WTC11 (cell line): ENCODE results near the gene COL2A1.

Experiments
- ATF3 ChIP-seq: sonication (generic); formaldehyde crosslinking; conservative IDR thresholded peaks from 2 replicates; pipeline ENCODE4 v1.8.1; 2022; ENCODE audit warnings: mild to moderate bottlenecking, missing genetic modification reagents
- CREM ChIP-seq: sonication (generic); formaldehyde crosslinking; IDR thresholded peaks from 2 replicates; pipeline ENCODE4 v1.8.1; 2022; ENCODE audit warnings: mild to moderate bottlenecking, missing genetic modification reagents, moderate library complexity
- CTCF ChIP-seq: fragments of 200-600 bp; IDR thresholded peaks from 2 replicates; pipeline ENCODE4 v1.8.0; 2022; ENCODE audit warnings: antibody characterized with exemption
- E2F5 ChIP-seq: sonication (generic); formaldehyde crosslinking; IDR thresholded peaks from 2 replicates; pipeline ENCODE4 v1.8.1; 2022; ENCODE audit warnings: mild to moderate bottlenecking, moderate library complexity, missing genetic modification reagents
- ELF4 ChIP-seq: sonication (generic); formaldehyde crosslinking; IDR thresholded peaks from 2 replicates; pipeline ENCODE4 v1.8.1; 2022; ENCODE audit warnings: low read depth, mild to moderate bottlenecking, moderate library complexity, missing genetic modification reagents
- ETV6 ChIP-seq: sonication (generic); formaldehyde crosslinking; IDR thresholded peaks from 2 replicates; pipeline ENCODE4 v1.8.1; 2022; ENCODE audit warnings: mild to moderate bottlenecking, missing genetic modification reagents
- NFYB ChIP-seq: sonication (generic); formaldehyde crosslinking; conservative IDR thresholded peaks from 2 replicates; pipeline ENCODE4 v1.8.0; 2022; ENCODE audit warnings: low read depth, missing genetic modification reagents
- TCF7 ChIP-seq: sonication (generic); formaldehyde crosslinking; IDR thresholded peaks from 2 replicates; pipeline ENCODE4 v1.8.0; 2022; ENCODE audit warnings: mild to moderate bottlenecking, low read depth, missing genetic modification reagents, moderate library complexity
- ZNF423 ChIP-seq: fragments of 250-450 bp; sonication (Bioruptor Pico); IDR thresholded peaks from 2 replicates; pipeline ENCODE4 v2.1.2; 2022; ENCODE audit warnings: mild to moderate bottlenecking, moderate library complexity
- ZNF512 ChIP-seq: sonication (generic); formaldehyde crosslinking; IDR thresholded peaks from 2 replicates; pipeline ENCODE4 v1.8.1; 2022; ENCODE audit warnings: missing genetic modification reagents, borderline replicate concordance

- TF ChIP-seq ETV6 (CRISPR knock-in tag) (no peak), ZNF512 (CRISPR knock-in tag) (no peak), ELF4 (CRISPR knock-in tag) (no peak), CTCF (no peak), TCF7 (CRISPR knock-in tag) (no peak), NFYB (no peak), CREM (CRISPR knock-in tag) (no peak), E2F5 (CRISPR knock-in tag) (no peak), ATF3 (no peak), ZNF423 (CRISPR knock-in tag) (no peak)
These were observed 73.6 kb downstream of the COL2A1 start for GRCh38 chr12:47930634-47931033.
